ENCODE measurements around the gene NUMBL.

Gene NUMBL

GRCh38 chr19:40688987-40689338, 1.5 kb downstream of the NUMBL start:
- no peak for DNase-seq

DNA sequence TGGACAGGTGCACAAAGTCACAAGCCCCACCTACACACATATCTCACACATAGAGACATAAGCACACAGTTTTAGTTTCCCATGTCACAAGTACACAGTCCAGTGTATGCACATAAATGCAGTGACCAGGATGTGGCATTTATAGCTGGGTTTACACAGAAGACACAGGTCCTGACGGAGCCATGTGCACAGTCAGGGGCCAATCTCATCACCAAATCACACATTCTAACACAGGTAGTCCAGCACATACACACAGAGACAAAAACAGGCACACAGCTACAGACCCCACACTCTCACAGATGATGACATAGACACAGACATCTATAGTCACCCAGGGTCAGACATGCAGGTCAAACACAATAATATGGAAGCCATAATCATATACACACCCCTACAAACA, 2.1 kb downstream of the NUMBL start:
- no peak for DNase-seq

GRCh38 chr19:40687525-40688016, 2.9 kb downstream of the NUMBL start:
- DNase-seq, result no peak

GRCh38 chr19:40686882-40687524, 3.4 kb downstream of the NUMBL start:
- DNase-seq, result no peak

GRCh38 chr19:40685563-40685962, 4.9 kb downstream of the NUMBL start:
- DNase-seq, result no peak

DNA sequence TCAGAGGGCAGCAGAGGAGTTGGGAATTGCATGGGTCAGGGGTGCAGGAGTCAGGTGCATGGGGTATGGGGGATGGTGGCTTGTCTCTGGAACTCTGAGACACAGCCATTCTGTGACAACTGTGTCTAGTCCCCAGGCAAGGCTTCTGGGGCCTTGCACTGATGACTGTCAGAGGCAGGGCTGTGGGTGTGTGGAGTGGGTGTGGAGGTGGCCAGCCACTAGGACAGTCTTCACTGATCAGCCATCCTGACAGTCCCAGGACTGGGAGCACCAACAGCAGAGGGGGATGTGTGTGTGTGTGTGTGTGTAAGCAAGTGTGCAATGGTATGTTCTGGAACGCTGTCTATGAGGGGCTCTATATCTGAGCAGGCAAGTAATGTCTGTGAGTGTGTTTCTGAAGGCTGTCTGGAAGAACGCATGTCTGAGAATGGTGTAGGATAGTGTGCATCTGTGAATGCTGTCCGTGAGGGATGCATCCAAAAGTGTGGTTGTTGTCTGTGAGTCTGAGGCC, 5.4 kb downstream of the NUMBL start:
- DNase-seq, result no peak

DNA sequence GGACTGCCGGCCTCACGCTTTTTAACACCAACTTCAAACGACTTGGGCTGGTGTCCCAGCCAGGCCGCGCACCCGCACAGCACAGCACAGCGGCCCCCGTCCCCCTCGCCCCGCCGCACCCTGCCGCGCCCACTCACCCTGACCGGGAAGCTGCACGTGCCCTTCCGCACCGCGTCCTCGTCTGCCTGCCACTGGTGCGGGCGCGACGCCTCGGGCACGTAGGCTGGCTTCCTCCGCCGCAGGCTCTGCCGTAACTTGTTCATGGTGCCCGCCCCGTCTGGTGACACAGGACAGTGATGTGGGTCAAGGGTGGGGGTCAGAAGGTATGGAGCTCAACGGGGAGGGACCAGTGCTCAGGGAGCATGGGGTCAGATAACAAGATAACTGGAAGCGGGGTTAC, 6.2 kb downstream of the NUMBL start:
- no peak for DNase-seq

GRCh38 chr19:40683437-40683836, 7.0 kb downstream of the NUMBL start:
- DNase-seq, result no peak

DNA sequence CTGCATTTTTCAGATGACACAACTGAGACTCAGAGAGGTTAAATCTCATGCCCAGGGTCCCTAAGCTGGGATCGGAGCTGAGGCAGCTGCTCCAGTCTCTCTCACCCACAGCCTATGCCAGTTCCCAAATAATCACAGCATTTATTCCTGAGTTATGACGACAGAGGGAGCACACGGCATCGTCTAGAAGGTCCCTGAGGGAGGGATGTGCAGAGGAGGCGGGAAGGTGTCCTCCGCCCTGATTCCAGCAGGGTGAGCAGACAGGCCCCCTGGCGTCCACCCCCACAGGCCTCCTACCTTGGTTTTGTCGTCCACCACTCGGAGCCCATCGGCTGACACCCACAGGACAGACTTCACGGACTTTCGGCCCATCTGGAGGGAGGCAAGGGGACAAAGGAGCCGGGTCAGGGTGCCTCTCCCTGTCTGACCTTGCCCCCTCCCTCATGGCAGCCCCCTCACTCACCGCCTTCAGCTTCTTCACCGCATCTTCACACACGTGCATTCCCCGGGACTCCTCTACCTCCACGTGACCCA, 8.0 kb downstream of the NUMBL start:
- DNase-seq, result no peak

GRCh38 chr19:40681039-40681438, 9.4 kb downstream of the NUMBL start:
- no peak for DNase-seq

- no peak for DNase-seq
Observed at GRCh38 chr19:40677156-40677555, 13.3 kb downstream of the NUMBL start.

DNA sequence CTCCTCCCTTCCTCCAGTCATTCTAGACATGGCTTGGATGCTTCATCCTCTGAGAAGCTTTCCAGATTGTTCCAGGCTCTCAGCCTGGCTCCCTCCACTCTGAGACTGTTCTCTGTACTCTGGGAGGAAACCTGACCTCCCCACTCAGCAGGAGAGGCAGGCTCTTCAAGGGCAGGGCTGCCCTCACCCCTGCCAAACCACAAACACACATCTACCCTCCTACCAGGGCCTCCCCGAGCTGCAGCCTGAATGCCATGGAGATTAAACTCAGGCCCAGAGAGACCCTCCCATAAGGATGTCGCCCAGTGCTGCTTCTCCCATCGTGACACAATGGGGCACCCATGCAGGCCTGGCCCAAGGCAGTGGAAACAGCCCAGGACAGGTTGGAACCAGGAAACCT, 16.2 kb downstream of the NUMBL start:
- peak; percentile 85 for DNase-seq

DNA sequence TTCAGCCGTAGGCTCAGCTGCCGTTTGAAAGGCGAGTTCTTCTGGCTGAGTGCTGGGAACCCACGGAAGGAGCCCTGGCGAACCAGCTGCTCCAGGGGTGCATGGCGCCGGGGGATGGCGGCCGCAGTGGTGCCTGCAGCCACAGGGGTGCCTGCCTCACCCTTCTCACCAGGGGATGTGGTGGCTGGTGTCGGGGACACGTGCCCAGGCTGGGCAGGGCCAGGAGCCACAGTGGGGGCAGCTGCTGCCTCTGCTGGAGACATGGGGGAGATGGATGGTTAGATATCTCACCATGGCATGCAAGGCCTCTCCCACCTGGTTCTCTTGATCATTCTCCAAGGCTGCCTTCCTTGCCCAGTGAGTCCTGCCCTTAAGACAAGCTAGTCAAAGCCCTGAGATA, 17.1 kb downstream of the NUMBL start:
- DNase-seq, result no peak

- DNase-seq, result no peak
Observed at GRCh38 chr19:40672573-40673299, 17.7 kb downstream of the NUMBL start.

- DNase-seq, result no peak
Observed at GRCh38 chr19:40672038-40672437, 18.4 kb downstream of the NUMBL start.

DNA sequence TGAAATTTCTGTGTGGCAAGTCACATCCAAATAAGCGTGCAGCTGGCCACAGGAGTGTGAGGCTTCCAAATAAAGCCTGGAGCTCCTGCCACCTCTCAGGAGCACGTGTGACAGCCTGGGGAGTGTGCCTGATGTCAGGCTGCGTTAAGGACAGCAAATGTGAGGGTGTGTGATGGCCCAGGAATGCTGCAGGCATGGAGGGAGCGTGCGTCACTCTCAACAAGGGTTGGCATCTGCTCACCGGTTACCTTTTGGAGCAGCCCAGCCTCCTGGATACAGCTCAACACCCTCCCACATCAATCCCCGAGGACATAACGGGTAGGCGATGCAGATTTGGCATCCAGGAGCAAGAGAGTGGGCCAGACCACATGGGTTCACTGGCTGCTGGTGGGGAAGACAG, 19.0 kb downstream of the NUMBL start:
- no peak for DNase-seq

- DNase-seq, result no peak
Observed at GRCh38 chr19:40668991-40669614, 21.3 kb downstream of the NUMBL start.

DNA sequence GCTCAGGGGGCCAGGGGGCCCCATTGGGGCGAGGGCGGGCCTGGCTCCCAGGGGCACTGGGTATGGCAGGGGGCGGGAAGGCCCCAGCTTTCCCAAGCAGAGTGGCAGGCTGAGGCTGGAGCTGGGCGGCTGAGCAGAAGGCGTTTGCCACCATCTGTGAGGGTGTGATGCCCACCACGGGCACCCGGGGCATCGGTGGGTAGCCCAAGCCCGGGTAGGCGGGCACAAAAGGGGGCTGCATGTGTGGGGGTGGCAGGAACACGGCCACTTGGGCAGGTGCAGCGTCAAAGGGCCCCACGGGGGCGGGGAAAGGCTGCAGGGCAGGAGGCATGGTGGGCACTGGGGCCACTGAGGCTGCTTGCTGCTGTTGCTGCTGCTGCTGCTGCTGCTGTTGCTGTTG, 22.8 kb downstream of the NUMBL start:
- no peak for DNase-seq

DNA sequence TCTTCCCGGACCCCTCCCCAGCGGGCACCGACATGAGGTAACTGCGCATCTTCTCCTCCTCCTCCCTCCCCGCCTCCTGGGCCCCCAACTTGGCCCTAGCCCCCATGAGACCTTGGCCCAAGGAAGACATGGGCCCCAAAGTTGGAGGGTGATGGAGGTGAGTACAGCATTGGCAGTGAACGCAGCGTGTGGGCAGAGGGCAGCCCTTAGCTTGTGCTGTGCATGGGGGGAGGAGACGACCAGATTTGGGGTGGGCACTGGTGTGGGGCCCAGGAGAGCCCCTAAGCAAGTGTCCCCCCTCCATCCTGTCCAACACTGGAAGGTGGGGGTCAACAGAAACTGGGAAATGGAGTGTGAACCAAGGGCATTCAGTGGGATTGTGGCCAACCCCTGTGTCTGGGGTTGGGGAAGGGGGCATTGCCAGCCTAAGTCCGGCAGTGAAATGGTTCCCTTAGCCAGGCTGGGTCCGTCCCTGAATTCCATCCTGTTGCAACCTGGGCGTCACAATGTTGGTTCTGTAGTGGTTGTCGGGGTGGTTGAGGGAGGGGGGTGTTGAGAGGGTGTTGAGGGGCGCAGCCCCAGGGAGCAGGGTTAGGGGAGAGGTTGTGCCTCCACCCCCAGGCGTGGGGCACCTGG, 23.5 kb downstream of the NUMBL start:
- DNase-seq, result no peak

- no peak for DNase-seq
Observed at GRCh38 chr19:40663695-40664692, 26.5 kb downstream of the NUMBL start.

DNA sequence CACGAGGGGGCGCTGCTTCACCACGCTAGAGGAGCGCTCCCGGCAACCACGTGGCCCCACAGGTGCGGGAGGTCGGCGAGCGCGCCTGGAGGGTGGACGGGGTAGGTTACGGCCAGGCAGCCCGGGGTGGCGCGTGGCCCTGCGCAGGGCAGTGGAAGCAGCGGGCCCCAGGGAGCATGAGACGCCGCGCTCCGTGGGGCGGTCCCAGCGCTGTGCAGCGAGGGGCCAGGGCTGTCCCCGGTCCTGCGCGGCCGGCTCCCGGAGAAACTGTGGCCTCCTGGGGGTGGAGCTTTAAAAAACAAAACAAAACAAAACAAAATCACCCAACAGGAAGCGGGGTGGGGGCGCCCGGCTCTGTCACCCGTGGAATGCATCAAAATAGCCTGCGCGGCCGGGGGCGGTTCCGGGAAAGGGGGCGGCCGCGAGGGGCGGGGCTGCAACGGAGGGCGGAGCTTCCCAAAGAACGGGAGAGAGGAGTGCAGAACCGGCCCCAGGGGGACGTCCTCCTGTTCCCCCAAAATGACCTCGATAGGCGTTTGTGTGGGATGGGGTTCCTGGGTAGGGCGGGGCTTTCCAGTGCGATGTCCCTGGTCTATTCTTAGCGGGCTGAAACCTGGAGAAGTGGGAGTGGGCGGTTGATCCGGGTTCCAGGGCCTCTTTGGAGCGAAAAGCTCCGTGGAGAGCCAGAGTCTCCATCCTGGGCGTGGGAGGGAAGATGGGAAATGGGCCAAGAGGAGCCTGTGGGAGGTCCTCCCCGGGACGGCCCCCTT, 27.3 kb downstream of the NUMBL start:
- peak; percentile 78 for DNase-seq

All from NCI-H2029 (cell line).